ENCODE measurements around the gene RERE.
A peak's percentile ranks its signal among the peaks of the same experiment; 100 is the strongest.
"Not testable (repeated sequence)": the region's sequence is repeated elsewhere in the genome, so short reads cannot be mapped to it uniquely, and the experiment has no call there.

RERE gene

GRCh38 chr1:8502949-8503348, 314.5 kb downstream of the RERE start:
- DNase-seq, result not testable (repeated sequence)

- no peak for DNase-seq
Measured at GRCh38 chr1:8497210-8497819, 320.1 kb downstream of the RERE start.

DNA sequence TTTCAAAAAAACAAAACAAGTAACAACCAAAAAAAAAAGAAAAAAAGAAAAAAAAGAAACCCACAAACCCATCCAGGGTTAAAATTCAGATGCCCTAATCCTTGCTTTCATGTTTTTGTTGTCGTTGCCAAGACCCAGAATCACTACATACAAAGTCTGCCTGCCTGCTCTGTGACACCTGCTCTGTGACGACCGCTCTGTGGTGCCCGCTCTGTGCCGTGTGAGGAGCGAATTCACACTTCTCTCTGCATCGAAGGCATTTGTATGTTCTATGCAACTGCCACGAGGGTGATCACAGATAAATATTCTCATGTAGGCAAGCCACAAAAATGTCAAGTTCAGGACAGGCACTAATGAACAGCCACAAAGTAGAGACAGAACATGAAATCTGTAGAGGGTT, 321.0 kb downstream of the RERE start:
- no peak for DNase-seq

GRCh38 chr1:8495928-8496401, 321.5 kb downstream of the RERE start:
- no peak for DNase-seq

- no peak for DNase-seq
Measured at GRCh38 chr1:8494681-8495080, 322.8 kb downstream of the RERE start.

DNA sequence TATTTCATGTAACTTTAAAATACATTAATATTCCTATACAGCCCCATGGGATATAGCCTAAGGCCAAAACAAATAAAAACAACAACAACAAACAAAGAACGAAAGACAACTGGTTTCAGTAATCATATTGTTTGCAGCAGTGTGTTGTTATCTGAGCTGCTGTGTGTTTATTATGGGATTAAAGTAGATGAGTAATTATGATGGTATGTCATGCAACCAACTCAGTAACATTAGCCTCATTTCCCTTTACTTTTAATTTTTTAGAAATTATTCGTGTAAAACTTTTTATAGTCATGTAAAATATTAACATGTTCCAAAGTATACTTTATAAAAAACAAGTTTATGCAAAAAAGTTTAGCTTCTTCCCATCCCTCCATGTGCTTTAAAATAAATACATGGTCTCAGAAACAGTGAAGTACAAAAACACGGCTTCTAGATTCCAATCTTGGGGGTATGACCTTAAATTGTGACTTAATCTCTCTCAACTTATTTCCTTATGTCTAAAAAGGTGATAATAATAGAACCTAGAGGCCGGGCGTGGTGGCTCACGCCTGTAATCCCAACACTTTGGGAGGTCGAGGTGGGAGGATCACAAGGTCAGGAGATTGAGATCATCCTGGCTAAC, 323.4 kb downstream of the RERE start:
- no peak for DNase-seq

- DNase-seq, result no peak
Measured at GRCh38 chr1:8487249-8487648, 330.2 kb downstream of the RERE start.

- no peak for DNase-seq
Measured at GRCh38 chr1:8486047-8486446, 331.4 kb downstream of the RERE start.

DNA sequence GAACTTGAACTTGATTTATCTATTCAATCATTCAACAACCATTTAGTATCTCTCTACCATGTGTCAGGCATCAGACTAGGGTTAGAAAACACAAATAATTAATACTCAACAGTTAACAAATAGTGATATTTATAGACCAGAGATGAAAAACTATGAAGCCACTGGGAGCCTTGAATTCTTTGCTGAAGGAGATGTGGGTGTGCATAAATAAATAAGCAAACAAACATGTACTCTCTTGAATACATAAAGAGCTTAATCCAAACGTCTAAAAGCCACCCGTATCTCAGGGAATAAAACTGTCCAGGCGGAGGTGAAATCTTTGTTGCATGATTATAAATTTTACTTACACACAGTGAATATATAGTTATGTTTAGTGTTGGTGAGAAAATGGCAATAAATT, 333.9 kb downstream of the RERE start:
- DNase-seq, result no peak

DNA sequence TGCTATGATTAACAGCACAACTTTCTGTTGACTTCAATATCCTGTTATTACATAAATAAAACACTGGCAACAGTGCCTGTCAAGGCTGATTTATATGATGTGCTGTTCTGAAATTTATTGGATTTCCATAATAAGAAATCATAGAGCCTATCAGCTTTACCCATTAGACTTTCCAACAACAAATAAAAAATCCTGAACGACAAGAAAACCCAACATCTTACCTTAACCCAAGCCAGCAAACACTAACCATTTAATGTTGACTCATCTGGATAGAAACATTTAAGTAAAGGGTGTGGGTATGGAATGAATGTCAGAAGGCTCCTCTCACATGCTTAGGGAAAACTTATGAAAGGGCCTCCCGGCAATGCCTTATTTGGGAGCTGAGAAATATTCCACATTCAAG, 334.5 kb downstream of the RERE start:
- DNase-seq, result no peak

- no peak for DNase-seq
Measured at GRCh38 chr1:8481650-8482380, 335.6 kb downstream of the RERE start.

DNA sequence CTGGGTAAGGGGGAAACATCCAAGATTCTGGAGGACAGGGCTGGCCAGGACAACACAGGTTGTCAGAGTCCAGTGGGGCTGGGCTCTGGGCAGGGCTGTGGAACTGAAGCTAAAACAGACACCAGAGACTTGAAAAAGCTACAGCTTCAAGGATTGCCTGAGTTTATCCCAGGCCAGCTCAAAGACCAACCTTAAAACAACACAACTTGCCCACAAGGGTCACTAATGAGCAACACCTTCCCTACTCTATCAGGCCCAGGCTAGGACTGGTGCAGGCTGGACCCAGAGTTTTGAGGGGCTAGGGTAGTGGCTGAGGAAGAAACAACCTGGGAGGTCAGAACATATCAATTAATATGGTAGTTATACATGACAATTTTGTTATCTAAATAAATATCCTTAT, 338.9 kb downstream of the RERE start:
- no peak for DNase-seq

DNA sequence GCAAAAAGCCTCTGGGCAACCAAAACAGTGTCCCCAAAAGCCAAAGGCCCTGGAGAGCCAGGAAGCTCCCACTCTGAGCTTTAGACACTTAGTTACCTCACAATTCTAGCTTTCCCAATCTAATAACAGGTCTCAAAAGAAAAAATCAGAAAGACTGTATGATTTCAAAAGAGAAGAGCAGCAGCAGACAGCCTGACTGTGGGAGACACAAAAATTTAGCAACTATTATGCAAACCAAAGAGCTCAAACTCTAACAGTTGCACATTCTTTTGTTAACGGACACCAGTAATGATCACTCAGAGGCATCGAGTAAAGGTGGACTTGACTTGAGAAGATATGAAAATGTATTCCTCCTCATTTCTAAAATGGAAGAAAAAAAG, 339.5 kb downstream of the RERE start:
- no peak for DNase-seq

GRCh38 chr1:8477166-8477982, 340.1 kb downstream of the RERE start:
- DNase-seq, result no peak

- no peak for DNase-seq
Measured at GRCh38 chr1:8476006-8476405, 341.4 kb downstream of the RERE start.

DNA sequence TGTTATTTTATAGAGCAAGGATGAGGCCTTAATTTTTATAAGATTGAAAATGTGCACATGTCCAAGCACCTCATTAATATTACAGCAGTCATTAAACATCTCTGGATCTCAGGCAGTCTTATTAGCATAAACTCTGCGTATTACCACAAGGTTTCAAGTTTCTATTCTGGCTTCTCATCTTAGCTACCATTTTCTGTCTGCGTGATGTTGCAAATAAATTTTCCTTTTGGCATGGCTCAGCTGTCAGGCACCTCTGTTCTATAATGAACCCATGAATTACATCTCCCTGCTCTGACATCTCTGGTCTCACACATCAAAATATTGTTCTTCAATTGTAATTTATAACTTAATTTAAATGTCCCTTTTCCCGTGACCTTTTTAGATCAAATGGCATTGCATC, 343.1 kb downstream of the RERE start:
- DNase-seq, result peak; percentile 66

- DNase-seq, result peak; percentile 50
Measured at GRCh38 chr1:8473891-8474300, 343.5 kb downstream of the RERE start.

GRCh38 chr1:8473121-8473875, 344.1 kb downstream of the RERE start:
- no peak for DNase-seq

- no peak for DNase-seq
Measured at GRCh38 chr1:8472668-8473067, 344.8 kb downstream of the RERE start.

GRCh38 chr1:8471451-8471850, 346.0 kb downstream of the RERE start:
- no peak for DNase-seq

- DNase-seq, result no peak
Measured at GRCh38 chr1:8468751-8469150, 348.7 kb downstream of the RERE start.

- no peak for DNase-seq
Measured at GRCh38 chr1:8467308-8467707, 350.1 kb downstream of the RERE start.

DNA sequence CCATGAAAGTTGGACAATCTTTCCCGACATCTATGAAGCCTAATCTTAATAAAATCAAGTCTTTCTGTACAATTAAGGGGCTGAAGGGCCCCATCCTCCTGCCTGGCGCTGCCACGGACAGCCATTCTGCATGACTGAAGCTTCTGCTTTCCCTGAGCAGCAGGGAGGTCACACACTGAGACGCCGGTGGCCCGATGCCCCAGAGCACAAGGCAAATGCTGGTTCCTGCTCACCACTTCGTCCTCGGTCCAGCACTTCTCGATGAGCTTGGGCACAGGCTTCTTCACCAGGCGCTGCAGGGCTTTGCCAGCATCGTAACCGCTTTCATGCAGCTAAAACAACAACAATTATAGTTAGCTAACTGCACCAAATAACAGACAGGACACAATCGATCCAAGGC, 351.7 kb downstream of the RERE start:
- DNase-seq, result no peak
